ENCODE data around the gene PHLPP1.

The PHLPP1 gene

GRCh38 chr18:62767321-62767720, 52.0 kb downstream of the PHLPP1 start:
- no peak overlapping the region for H3K27ac ChIP-seq
- peaks cover 10% of the 10 kb centered on the region; the same call in 1 of the 2 replicates for H3K79me2 ChIP-seq (ENCODE audit: insufficient read depth, low read depth)
- H3K36me3 ChIP-seq (ENCODE audit: insufficient read depth), result no peaks in the 10 kb centered on the region
- no peaks in the 10 kb centered on the region for H3K4me1 ChIP-seq (ENCODE audit: low read depth, poor library complexity, severe bottlenecking)
- no peak overlapping the region for H3K9ac ChIP-seq
- no peaks in the 10 kb centered on the region for H4K20me1 ChIP-seq (ENCODE audit: insufficient read depth)
- no peak overlapping the region for H2AFZ ChIP-seq (ENCODE audit: low read depth)
- no peak overlapping the region for H3K4me3 ChIP-seq (IDR thresholded peaks at IDR 0.05; ENCODE audit: insufficient read depth, low read depth, low read length)
- no peaks in the 10 kb centered on the region for H3K27me3 ChIP-seq (ENCODE audit: insufficient read depth, low read depth)
- TF ChIP-seq CTCF (conservative IDR thresholded peaks at IDR 0.05; ENCODE audit: low read depth, low read length), result no peak
- H3K4me2 ChIP-seq, result no peak overlapping the region

GRCh38 chr18:62767836-62768557, 52.7 kb downstream of the PHLPP1 start:
- peaks cover 15% of the 10 kb centered on the region; the same call in 1 of the 2 replicates for H3K79me2 ChIP-seq (ENCODE audit: insufficient read depth, low read depth)
- no peak overlapping the region for H3K4me2 ChIP-seq
- no peak overlapping the region for H3K27ac ChIP-seq
- H3K9ac ChIP-seq, result no peak overlapping the region
- H3K4me1 ChIP-seq (ENCODE audit: low read depth, poor library complexity, severe bottlenecking), result no peaks in the 10 kb centered on the region
- H2AFZ ChIP-seq (ENCODE audit: low read depth), result no peak overlapping the region
- H3K4me3 ChIP-seq (IDR thresholded peaks at IDR 0.05; ENCODE audit: insufficient read depth, low read depth, low read length), result no peak overlapping the region
- H3K27me3 ChIP-seq (ENCODE audit: insufficient read depth, low read depth), result no peaks in the 10 kb centered on the region
- TF ChIP-seq CTCF (conservative IDR thresholded peaks at IDR 0.05; ENCODE audit: low read depth, low read length), result no peak
- no peaks in the 10 kb centered on the region for H4K20me1 ChIP-seq (ENCODE audit: insufficient read depth)
- H3K36me3 ChIP-seq (ENCODE audit: insufficient read depth), result no peaks in the 10 kb centered on the region

GRCh38 chr18:62768558-62768943, 53.2 kb downstream of the PHLPP1 start:
- no peak overlapping the region for H3K4me2 ChIP-seq
- H2AFZ ChIP-seq (ENCODE audit: low read depth), result no peak overlapping the region
- no peak overlapping the region for H3K4me3 ChIP-seq (IDR thresholded peaks at IDR 0.05; ENCODE audit: insufficient read depth, low read depth, low read length)
- H3K27ac ChIP-seq, result no peak overlapping the region
- no peak overlapping the region for H3K9ac ChIP-seq
- H3K36me3 ChIP-seq (ENCODE audit: insufficient read depth), result no peaks in the 10 kb centered on the region
- peaks cover 18% of the 10 kb centered on the region; the same call in 1 of the 2 replicates for H3K79me2 ChIP-seq (ENCODE audit: insufficient read depth, low read depth)
- no peaks in the 10 kb centered on the region for H4K20me1 ChIP-seq (ENCODE audit: insufficient read depth)
- no peak for TF ChIP-seq CTCF (conservative IDR thresholded peaks at IDR 0.05; ENCODE audit: low read depth, low read length)
- H3K4me1 ChIP-seq (ENCODE audit: low read depth, poor library complexity, severe bottlenecking), result no peaks in the 10 kb centered on the region
- H3K27me3 ChIP-seq (ENCODE audit: insufficient read depth, low read depth), result no peaks in the 10 kb centered on the region

GRCh38 chr18:62769216-62769615, 53.9 kb downstream of the PHLPP1 start:
- no peak overlapping the region for H3K4me3 ChIP-seq (IDR thresholded peaks at IDR 0.05; ENCODE audit: insufficient read depth, low read depth, low read length)
- no peak overlapping the region for H3K9ac ChIP-seq
- H3K4me2 ChIP-seq, result no peak overlapping the region
- H2AFZ ChIP-seq (ENCODE audit: low read depth), result no peak overlapping the region
- no peak for TF ChIP-seq CTCF (conservative IDR thresholded peaks at IDR 0.05; ENCODE audit: low read depth, low read length)
- H3K4me1 ChIP-seq (ENCODE audit: low read depth, poor library complexity, severe bottlenecking), result no peaks in the 10 kb centered on the region
- H3K27me3 ChIP-seq (ENCODE audit: insufficient read depth, low read depth), result no peaks in the 10 kb centered on the region
- no peaks in the 10 kb centered on the region for H3K36me3 ChIP-seq (ENCODE audit: insufficient read depth)
- no peaks in the 10 kb centered on the region for H4K20me1 ChIP-seq (ENCODE audit: insufficient read depth)
- H3K27ac ChIP-seq, result no peak overlapping the region
- H3K79me2 ChIP-seq (ENCODE audit: insufficient read depth, low read depth), result peaks cover 18% of the 10 kb centered on the region; the same call in 1 of the 2 replicates

Data from KMS-11 (cell line).